Retinal pigment epithelial cell (primary cell): Measurements from ENCODE around the gene SORCS2.

Experiments used
- DNase-seq: peaks from one replicate; pipeline ENCODE4 v3.0.0-alpha.2; 2010; ENCODE audit warnings: low read depth
- H3K4me3 ChIP-seq: 2 replicates; pipeline ENCODE4 v1.5.1; 2011; ENCODE audit warnings: mild to moderate bottlenecking, low read length, control low read depth, moderate library complexity
- TF ChIP-seq, protein P1 (sequence below): conservative IDR thresholded peaks from 2 replicates; pipeline ENCODE4 v1.5.1; 2011; ENCODE audit warnings: low read depth, low read length, control low read depth, inconsistent platforms

The SORCS2 gene

DNA sequence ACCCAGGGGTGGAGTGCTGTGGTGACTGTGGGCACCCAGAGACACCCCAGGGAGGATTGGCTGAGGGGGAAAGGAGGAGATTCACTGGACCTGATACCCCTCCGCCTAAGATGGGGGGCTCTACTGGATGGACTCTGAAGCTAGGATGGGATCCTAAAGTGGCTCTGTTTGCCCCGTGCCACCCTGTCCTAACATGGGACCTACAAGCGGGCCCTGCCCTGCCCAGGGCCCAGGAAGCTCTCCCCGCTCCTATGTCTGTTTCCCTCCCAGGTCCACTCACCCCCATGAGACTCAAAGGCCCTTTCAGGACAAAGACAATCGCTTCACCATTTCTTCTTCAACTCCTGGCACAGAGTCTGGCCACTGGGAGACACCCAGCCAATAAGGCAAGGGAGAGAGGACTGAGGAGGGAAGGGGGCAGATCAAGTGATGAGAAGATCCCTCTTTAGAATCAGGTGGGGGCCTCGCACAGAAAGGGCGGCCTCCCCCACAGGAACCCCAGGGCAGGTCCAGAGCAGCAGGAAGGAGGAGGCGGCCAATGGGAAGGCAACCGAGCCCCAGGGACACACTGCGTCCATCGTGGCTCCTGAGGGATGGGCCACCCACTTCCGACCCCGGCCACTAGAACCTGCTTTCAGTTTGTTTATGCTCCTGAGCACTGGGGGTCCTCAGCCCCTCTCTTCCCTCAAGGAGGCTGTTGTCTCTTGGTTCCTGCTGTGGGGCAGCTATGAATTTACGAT lies 592.0 kb downstream of the SORCS2 start:
- no peak overlapping the region for H3K4me3 ChIP-seq
- no peak for DNase-seq
- TF ChIP-seq, protein P1, sequence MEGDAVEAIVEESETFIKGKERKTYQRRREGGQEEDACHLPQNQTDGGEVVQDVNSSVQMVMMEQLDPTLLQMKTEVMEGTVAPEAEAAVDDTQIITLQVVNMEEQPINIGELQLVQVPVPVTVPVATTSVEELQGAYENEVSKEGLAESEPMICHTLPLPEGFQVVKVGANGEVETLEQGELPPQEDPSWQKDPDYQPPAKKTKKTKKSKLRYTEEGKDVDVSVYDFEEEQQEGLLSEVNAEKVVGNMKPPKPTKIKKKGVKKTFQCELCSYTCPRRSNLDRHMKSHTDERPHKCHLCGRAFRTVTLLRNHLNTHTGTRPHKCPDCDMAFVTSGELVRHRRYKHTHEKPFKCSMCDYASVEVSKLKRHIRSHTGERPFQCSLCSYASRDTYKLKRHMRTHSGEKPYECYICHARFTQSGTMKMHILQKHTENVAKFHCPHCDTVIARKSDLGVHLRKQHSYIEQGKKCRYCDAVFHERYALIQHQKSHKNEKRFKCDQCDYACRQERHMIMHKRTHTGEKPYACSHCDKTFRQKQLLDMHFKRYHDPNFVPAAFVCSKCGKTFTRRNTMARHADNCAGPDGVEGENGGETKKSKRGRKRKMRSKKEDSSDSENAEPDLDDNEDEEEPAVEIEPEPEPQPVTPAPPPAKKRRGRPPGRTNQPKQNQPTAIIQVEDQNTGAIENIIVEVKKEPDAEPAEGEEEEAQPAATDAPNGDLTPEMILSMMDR = no peak

DNA sequence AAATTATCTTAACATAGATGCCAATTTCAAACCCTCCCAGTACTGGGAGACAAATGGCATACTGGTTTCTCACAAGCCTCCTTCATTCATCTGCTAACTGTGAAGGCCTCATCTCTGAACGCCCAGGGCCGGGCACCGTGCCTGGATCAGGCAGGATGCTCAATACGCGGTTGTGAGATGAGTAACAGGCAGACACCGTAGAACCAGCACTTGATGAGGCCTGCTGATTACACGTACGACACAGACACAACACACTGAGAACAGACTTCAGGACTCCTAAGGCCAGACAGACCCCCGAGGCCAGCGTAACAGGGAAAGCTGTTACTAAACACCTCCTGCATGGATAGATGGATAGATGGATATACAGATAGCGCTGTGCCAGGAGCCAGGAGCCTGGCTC lies 592.7 kb downstream of the SORCS2 start:
- no peak for DNase-seq
- no peak overlapping the region for H3K4me3 ChIP-seq
- TF ChIP-seq, protein P1 = no peak

DNA sequence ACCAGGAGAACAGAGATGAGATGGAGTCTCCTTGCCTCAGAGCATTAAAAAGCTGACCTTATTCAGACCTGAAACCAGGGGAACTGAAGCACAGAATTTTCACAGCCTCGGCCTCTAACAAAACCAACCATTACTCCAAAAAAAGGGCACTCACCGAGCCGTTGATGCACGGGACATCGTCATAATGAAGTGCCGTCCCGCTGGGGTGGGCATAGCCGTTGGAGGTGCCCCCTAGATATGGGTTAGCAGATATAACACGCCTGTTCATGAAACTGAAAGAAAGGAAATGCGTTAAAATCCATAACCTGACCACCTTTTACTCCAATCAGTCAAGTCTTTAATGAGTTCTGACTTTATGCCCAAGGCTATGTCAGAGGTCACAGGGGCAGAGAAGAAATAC lies 593.7 kb downstream of the SORCS2 start:
- TF ChIP-seq, protein P1 = no peak
- DNase-seq = no peak
- H3K4me3 ChIP-seq = no peak overlapping the region

DNA sequence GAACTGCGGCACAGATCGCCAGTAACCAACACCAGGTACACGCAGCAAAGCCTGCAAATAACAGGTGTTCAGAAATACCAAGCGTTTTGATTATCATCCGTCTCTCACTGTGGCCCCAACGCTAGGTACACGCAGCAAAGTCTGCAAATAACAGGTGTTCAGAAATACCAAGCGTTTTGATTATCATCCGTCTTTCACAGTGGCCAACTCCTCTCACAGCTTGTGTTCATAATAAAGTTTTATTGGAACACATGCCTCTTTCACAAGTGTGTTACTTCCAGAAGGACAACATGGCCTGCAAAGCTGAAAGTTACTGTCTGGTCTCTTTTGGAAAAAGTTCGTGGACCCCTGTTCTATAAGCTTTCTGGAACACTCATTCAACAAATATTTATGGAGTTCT lies 594.2 kb downstream of the SORCS2 start:
- DNase-seq = no peak
- TF ChIP-seq, protein P1 = no peak
- H3K4me3 ChIP-seq = no peak overlapping the region

DNA sequence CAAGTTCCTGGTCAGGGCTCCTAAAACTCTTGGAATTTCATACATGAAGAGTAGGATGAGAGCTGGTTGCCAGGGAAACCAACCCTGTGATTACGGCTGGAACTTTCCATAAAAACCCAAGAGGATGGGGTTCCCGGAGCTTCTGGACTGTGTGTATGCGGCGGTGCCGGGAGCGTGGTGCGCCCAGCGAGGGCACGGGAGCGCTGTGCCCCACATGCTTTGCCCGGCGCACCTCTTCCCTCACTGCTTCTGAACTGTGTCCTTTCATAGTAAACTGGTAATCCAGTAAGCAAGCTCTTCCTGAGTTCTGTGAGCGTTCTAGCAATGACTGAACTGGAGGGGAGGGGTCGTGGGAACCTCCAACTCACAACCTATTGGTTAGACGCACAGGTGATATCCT lies 594.7 kb downstream of the SORCS2 start:
- TF ChIP-seq, protein P1 = no peak
- no peak for DNase-seq
- no peak overlapping the region for H3K4me3 ChIP-seq

DNA sequence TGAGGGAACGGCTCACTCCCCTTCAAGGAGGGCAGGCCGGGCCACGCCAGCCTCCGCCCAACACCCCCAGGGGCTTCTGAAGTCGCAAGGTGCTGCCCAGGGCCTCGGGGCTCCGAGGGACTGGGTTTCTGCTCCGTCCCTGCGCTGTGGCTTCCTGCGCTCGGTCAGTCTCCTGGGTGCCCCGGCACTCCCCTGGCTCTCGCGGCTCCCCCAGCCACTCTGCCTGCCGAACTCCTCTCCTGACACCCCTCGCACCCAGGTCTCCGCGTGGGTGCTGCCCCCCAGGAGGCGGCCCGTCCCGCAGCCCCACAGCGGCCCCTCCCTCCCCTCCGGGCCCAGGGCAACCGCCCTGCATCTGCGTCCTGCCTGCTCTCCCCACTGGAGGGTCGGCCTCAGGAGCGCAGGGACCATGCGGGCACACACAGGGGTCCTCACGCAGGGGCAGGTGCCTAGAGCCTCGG lies 595.4 kb downstream of the SORCS2 start:
- TF ChIP-seq, protein P1 = no peak

DNA sequence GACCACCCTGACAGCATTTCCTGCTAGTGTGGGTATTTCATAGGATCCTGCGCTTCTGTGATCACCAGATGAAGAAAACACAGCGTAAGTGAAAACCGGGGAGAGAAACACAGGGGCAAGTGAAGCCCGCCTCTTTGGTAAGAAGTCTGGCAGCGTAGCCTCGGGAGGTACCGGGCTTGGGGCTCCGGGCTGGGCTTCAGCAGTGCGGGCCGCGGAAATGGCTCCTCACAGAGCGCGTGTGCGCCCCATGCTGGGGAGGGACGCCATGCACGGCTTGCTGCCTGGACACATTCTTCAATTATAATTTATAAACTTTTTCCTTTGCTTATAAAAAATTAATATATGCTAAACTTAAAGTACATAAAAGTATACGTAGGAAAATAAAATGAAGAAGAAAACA lies 595.9 kb downstream of the SORCS2 start:
- H3K4me3 ChIP-seq = no peak overlapping the region

More for the DNA sequence above, 595.4 kb downstream of the SORCS2 start:
- no peak for DNase-seq
- no peak overlapping the region for H3K4me3 ChIP-seq

More for the DNA sequence above, 595.9 kb downstream of the SORCS2 start:
- DNase-seq = no peak
- TF ChIP-seq, protein P1 = no peak
